HL-60 (cell line): ENCODE measurements around the gene OOEP.

Source experiments
- DNase-seq, 2 experiments: peaks; one replicate each; pipeline ENCODE4 v3.0.0-alpha.2; 2010 to 2020; ENCODE audit warnings: low read depth in 1 of 2, low spot score in 1 of 2
- H3K27ac ChIP-seq: fragments of 250-450 bp; sonication (Bioruptor Pico); replicated peaks from 2 replicates; pipeline ENCODE4 v1.5.1; 2020; ENCODE audit warnings: mild to moderate bottlenecking, moderate library complexity
- H3K27me3 ChIP-seq: fragments of 250-450 bp; sonication (Bioruptor Pico); 2 replicates; pipeline ENCODE4 v1.5.1; 2021; ENCODE audit warnings: mild to moderate bottlenecking, moderate library complexity; ENCODE audit not compliant: insufficient read depth, poor library complexity, severe bottlenecking
- H3K4me3 ChIP-seq: replicated peaks from 2 replicates; pipeline ENCODE4 v1.5.1; 2011; ENCODE audit warnings: mild to moderate bottlenecking, control low read depth, low read length; ENCODE audit not compliant: insufficient read depth
- GABPA ChIP-seq: IDR thresholded peaks from 2 replicates; pipeline ENCODE4 v1.6.1; 2012; ENCODE audit warnings: low read depth
- POLR2AphosphoS5 ChIP-seq: IDR thresholded peaks from 2 replicates; pipeline ENCODE4 v1.6.1; 2012; ENCODE audit warnings: low read depth
- REST ChIP-seq: IDR thresholded peaks from 2 replicates; pipeline ENCODE4 v1.6.1; 2012; ENCODE audit warnings: low read depth; ENCODE audit not compliant: insufficient replicate concordance
- SPI1 ChIP-seq: IDR thresholded peaks from 2 replicates; pipeline ENCODE4 v1.6.1; 2012; ENCODE audit warnings: low read depth, mild to moderate bottlenecking, borderline replicate concordance
- TF ChIP-seq, protein P1 (sequence below): IDR thresholded peaks from one replicate; pipeline ENCODE4 v1.5.1; 2011; ENCODE audit warnings: low read length, control low read depth, inconsistent platforms; ENCODE audit not compliant: insufficient read depth

The OOEP gene

GRCh38 chr6:73341335-73341734, 28.4 kb downstream of the OOEP start:
- DNase-seq: no peak
- Histone ChIP-seq H3K4me3 (no peak overlapping the region), H3K27me3 (no peaks in the 10 kb centered on the region), H3K27ac (no peak overlapping the region)
- TF ChIP-seq, protein P1, sequence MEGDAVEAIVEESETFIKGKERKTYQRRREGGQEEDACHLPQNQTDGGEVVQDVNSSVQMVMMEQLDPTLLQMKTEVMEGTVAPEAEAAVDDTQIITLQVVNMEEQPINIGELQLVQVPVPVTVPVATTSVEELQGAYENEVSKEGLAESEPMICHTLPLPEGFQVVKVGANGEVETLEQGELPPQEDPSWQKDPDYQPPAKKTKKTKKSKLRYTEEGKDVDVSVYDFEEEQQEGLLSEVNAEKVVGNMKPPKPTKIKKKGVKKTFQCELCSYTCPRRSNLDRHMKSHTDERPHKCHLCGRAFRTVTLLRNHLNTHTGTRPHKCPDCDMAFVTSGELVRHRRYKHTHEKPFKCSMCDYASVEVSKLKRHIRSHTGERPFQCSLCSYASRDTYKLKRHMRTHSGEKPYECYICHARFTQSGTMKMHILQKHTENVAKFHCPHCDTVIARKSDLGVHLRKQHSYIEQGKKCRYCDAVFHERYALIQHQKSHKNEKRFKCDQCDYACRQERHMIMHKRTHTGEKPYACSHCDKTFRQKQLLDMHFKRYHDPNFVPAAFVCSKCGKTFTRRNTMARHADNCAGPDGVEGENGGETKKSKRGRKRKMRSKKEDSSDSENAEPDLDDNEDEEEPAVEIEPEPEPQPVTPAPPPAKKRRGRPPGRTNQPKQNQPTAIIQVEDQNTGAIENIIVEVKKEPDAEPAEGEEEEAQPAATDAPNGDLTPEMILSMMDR: no peak
- TF ChIP-seq POLR2AphosphoS5 (no peak), SPI1 (peak; percentile 76; the same call in 1 of the 2 replicates), GABPA (no peak), REST (no peak)

GRCh38 chr6:73340048-73340447, 29.6 kb downstream of the OOEP start:
- DNase-seq: no peak
- TF ChIP-seq SPI1 (no peak), POLR2AphosphoS5 (no peak), REST (no peak), GABPA (no peak)
- TF ChIP-seq, protein P1: no peak
- Histone ChIP-seq H3K27ac (no peak overlapping the region), H3K4me3 (no peak overlapping the region), H3K27me3 (no peaks in the 10 kb centered on the region)

- no peaks in the 10 kb centered on the region for H3K27me3 ChIP-seq
- no peak for DNase-seq
Observed at GRCh38 chr6:73339340-73339739, 30.4 kb downstream of the OOEP start.

GRCh38 chr6:73329201-73329600, 40.5 kb downstream of the OOEP start:
- no peak overlapping the region for H3K4me3 ChIP-seq
- H3K27me3 ChIP-seq: peaks cover 3% of the 10 kb centered on the region
- TF ChIP-seq POLR2AphosphoS5: no peak
- TF ChIP-seq REST: no peak
- TF ChIP-seq, protein P1: no peak
- TF ChIP-seq SPI1: no peak
- no peak for TF ChIP-seq GABPA
- no peak for DNase-seq
- H3K27ac ChIP-seq: no peak overlapping the region

More at GRCh38 chr6:73339340-73339739, 30.4 kb downstream of the OOEP start:
- TF ChIP-seq, protein P1: no peak
- Histone ChIP-seq H3K4me3 (no peak overlapping the region), H3K27ac (no peak overlapping the region)
